Natural killer cell (primary cell): ENCODE results near the gene ACYP2. TPM values are rescaled to one million over a fixed set of nuclear protein-coding genes. Genes with fewer than 3 reads are reported as not detected.

Experiments used
- ATAC-seq, 3 donors: fragments of 150-1000 bp in 2 of 3; fragments of 200-7000 bp in 1 of 3; cut with Tn5 transposase; 1 replicate in 1 of 3; 2 replicates in 2 of 3; pipeline ENCODE4 v1.10.0; 2021; ENCODE audit warnings: mild to moderate bottlenecking in 2 of 3, moderate library complexity in 2 of 3
- DNase-seq, 2 donors: peaks; one replicate each; pipeline versions ENCODE4 v3.0.0 to v3.0.0-alpha.2; 2013 to 2021; ENCODE audit warnings: mixed read lengths in 1 of 2
- H3K27ac ChIP-seq: one replicate; pipeline ENCODE4 v1.5.1; 2013; ENCODE audit warnings: mild to moderate bottlenecking, low read length
- H3K27me3 ChIP-seq: one replicate; pipeline ENCODE4 v1.6.1; 2013; ENCODE audit warnings: low read length; ENCODE audit not compliant: control insufficient read depth, insufficient read depth
- H3K36me3 ChIP-seq: one replicate; pipeline ENCODE4 v1.6.1; 2013; ENCODE audit warnings: low read length; ENCODE audit not compliant: control insufficient read depth, insufficient read depth
- H3K4me1 ChIP-seq: one replicate; pipeline ENCODE4 v1.6.1; 2013; ENCODE audit warnings: low read length; ENCODE audit not compliant: control insufficient read depth, insufficient read depth
- H3K4me3 ChIP-seq: one replicate; pipeline ENCODE4 v1.5.1; 2013; ENCODE audit warnings: low read length
- H3K9me3 ChIP-seq: one replicate; pipeline ENCODE4 v1.6.1; 2013; ENCODE audit warnings: low read length; ENCODE audit not compliant: control insufficient read depth, insufficient read depth
- H3K27ac Mint-ChIP-seq, 2 donors: one replicate each; pipeline ENCODE4 v1.8.0; 2022; ENCODE audit warnings: mild to moderate bottlenecking in 2 of 2, mixed read lengths in 2 of 2, moderate library complexity in 1 of 2
- H3K27me3 Mint-ChIP-seq, 2 donors: one replicate each; pipeline ENCODE4 v1.8.0; 2022; ENCODE audit warnings: low read depth in 2 of 2, mixed read lengths in 2 of 2
- H3K36me3 Mint-ChIP-seq: one replicate; pipeline ENCODE4 v1.8.0; 2022; ENCODE audit warnings: mixed read lengths
- H3K4me1 Mint-ChIP-seq, 2 donors: one replicate each; pipeline ENCODE4 v1.8.0; 2022; ENCODE audit warnings: mixed read lengths in 2 of 2
- H3K4me3 Mint-ChIP-seq: one replicate; pipeline ENCODE4 v1.8.0; 2022; ENCODE audit warnings: mild to moderate bottlenecking, moderate library complexity, mixed read lengths
- H3K9me3 Mint-ChIP-seq, 2 donors: one replicate each; pipeline ENCODE4 v1.8.0; 2022; ENCODE audit warnings: mixed read lengths in 2 of 2
- CTCF ChIP-seq: fragments of 200-600 bp; IDR thresholded peaks from one replicate; pipeline ENCODE4 v1.8.0; 2022; ENCODE audit warnings: antibody characterized with exemption
- WGBS: methylation state at CpG from one replicate; pipeline ENCODE4 v1.1.7; 2013; ENCODE audit warnings: missing lambda C conversion rate; ENCODE audit not compliant: insufficient coverage; 5-methylcytosine and 5-hydroxymethylcytosine counted together
- intact Hi-C: fragments of 100-400 bp; cut with micrococcal nuclease; formaldehyde crosslinking; loops from one replicate; pipeline ENCODE4 v1.14.2; 2022
- total RNA-seq, 4 donors: library from RNA; stranded (reverse); fragments of 120-200 nt in 1 of 4; gene quantifications; one replicate each; pipeline versions ENCODE4 v1.2.3 to v1.2.4, GENCODE V29; 2013 to 2022

Gene ACYP2
- total RNA-seq, 3 donors from 2014 or later (not counting 1 experiment from before 2014, with no cell fraction given), result 14.3 to 18.1 (median 16.7) TPM

GRCh38 chr2:54161660-54162424 lies 46.4 kb downstream of the ACYP2 start:
- H3K4me1 ChIP-seq, result no peaks in the 10 kb centered on the region
- DNase-seq, result no peak
- no peaks in the 10 kb centered on the region for H3K9me3 ChIP-seq
- no peak overlapping the region for H3K27ac ChIP-seq
- intact Hi-C loops, result no loop called here
- H3K36me3 Mint-ChIP-seq, result no peaks in the 10 kb centered on the region
- no peak overlapping the region for H3K4me3 Mint-ChIP-seq
- no peaks in the 10 kb centered on the region for H3K27me3 ChIP-seq
- 90% methylated on average over 2 of the region's 3 CpGs for WGBS
- no peak for ATAC-seq
- TF ChIP-seq CTCF, result no peak
- no peaks in the 10 kb centered on the region for H3K4me1 Mint-ChIP-seq
- H3K36me3 ChIP-seq, result peaks cover 2% of the 10 kb centered on the region
- no peaks in the 10 kb centered on the region for H3K9me3 Mint-ChIP-seq
- no peak overlapping the region for H3K27ac Mint-ChIP-seq
- H3K27me3 Mint-ChIP-seq, result no peaks in the 10 kb centered on the region
- H3K4me3 ChIP-seq, result no peak overlapping the region

- Mint-ChIP-seq H3K9me3 (no peaks in the 10 kb centered on the region), H3K4me1 (no peaks in the 10 kb centered on the region), H3K36me3 (no peaks in the 10 kb centered on the region), H3K27me3 (no peaks in the 10 kb centered on the region), H3K27ac (no peak overlapping the region), H3K4me3 (no peak overlapping the region)
- no peaks in the 10 kb centered on the region for H3K9me3 ChIP-seq
- no peak for DNase-seq
- ATAC-seq, result no peak
- TF ChIP-seq CTCF, result no peak
- no peak overlapping the region for H3K4me3 ChIP-seq
- H3K4me1 ChIP-seq, result no peaks in the 10 kb centered on the region
- H3K27ac ChIP-seq, result no peak overlapping the region
- 92% methylated on average over 1 of the region's 1 CpG for WGBS
- H3K27me3 ChIP-seq, result no peaks in the 10 kb centered on the region
- intact Hi-C loops, result no loop called here
- peaks cover 2% of the 10 kb centered on the region for H3K36me3 ChIP-seq
Observed at GRCh38 chr2:54164106-54164505, 48.7 kb downstream of the ACYP2 start.

GRCh38 chr2:54166121-54166773 lies 50.8 kb downstream of the ACYP2 start:
- ATAC-seq, result no peak
- no peak overlapping the region for H3K27ac Mint-ChIP-seq
- TF ChIP-seq CTCF, result no peak
- H3K9me3 ChIP-seq, result no peaks in the 10 kb centered on the region
- no peaks in the 10 kb centered on the region for H3K36me3 Mint-ChIP-seq
- no peaks in the 10 kb centered on the region for H3K4me1 Mint-ChIP-seq
- no peaks in the 10 kb centered on the region for H3K9me3 Mint-ChIP-seq
- H3K4me1 ChIP-seq, result no peaks in the 10 kb centered on the region
- H3K27me3 ChIP-seq, result no peaks in the 10 kb centered on the region
- no peaks in the 10 kb centered on the region for H3K27me3 Mint-ChIP-seq
- H3K36me3 ChIP-seq, result no peaks in the 10 kb centered on the region
- no peak overlapping the region for H3K27ac ChIP-seq
- H3K4me3 ChIP-seq, result no peak overlapping the region
- H3K4me3 Mint-ChIP-seq, result no peak overlapping the region
- DNase-seq, result no peak
- WGBS, result 86% methylated on average over 3 of the region's 3 CpGs
- intact Hi-C loops, result no loop called here
